B cell (primary cell): Measurements from ENCODE around the gene PPP2R3A. TPM values are rescaled to one million over a fixed set of nuclear protein-coding genes. Genes with fewer than 3 reads are reported as not detected.

ENCODE experiments used
- ATAC-seq: fragments of 200-7000 bp; cut with Tn5 transposase; one replicate; pipeline ENCODE4 v1.10.0; 2021; ENCODE audit warnings: low read depth, mild to moderate bottlenecking, moderate number of reproducible peaks, moderate library complexity
- CTCF ChIA-PET: fragments of 350-600 bp; sonication (Branson Sonifier 250); formaldehyde crosslinking; loops from one replicate; lab custom pipeline; 2021; ENCODE audit warnings: antibody characterized with exemption, inconsistent platforms; lab: Charles Lee
- POLR2A ChIA-PET: fragments of 350-600 bp; sonication (Branson Sonifier 250); formaldehyde crosslinking; loops from one replicate; lab custom pipeline; 2021; ENCODE audit warnings: antibody characterized with exemption; lab: Charles Lee
- DNase-seq: peaks from one replicate; pipeline ENCODE4 v3.0.0; 2013
- H2AFZ ChIP-seq: 2 replicates; pipeline ENCODE4 v1.6.1; 2012; ENCODE audit warnings: mild to moderate bottlenecking, low read depth, low read length; ENCODE audit not compliant: insufficient read depth, poor library complexity, severe bottlenecking
- H3K27ac ChIP-seq, 2 donors: 1 replicate in 1 of 2; 2 replicates in 1 of 2; pipeline ENCODE4 v1.5.1; 2012 to 2013; ENCODE audit warnings: low read length in 2 of 2, mild to moderate bottlenecking in 2 of 2, moderate library complexity in 1 of 2
- H3K27me3 ChIP-seq, 4 experiments: fragments of 200-600 bp in 1 of 4; sonication (generic) in 1 of 4; replicated peaks in 1 of 4; 1 replicate in 2 of 4; 2 replicates in 2 of 4; pipeline versions ENCODE4 v1.6.1 to v1.7.0; 2013 to 2016; ENCODE audit warnings: low read length in 3 of 4, mild to moderate bottlenecking in 2 of 4, mixed read lengths in 1 of 4, moderate library complexity in 1 of 4; ENCODE audit not compliant: insufficient read depth in 4 of 4, control insufficient read depth in 3 of 4; ENCODE audit errors: control extremely low read depth in 1 of 4
- H3K36me3 ChIP-seq, 2 experiments: replicated peaks in 1 of 2; 1 replicate in 1 of 2; 2 replicates in 1 of 2; pipeline versions ENCODE4 v1.6.1 to v1.7.1; 2013; ENCODE audit warnings: low read length in 1 of 2; ENCODE audit not compliant: insufficient read depth in 2 of 2, control insufficient read depth in 1 of 2; ENCODE audit errors: control extremely low read depth in 1 of 2, extremely low read depth in 1 of 2
- H3K4me1 ChIP-seq, 2 donors: fragments of 200-600 bp in 1 of 2; sonication (generic) in 1 of 2; 1 replicate in 1 of 2; 2 replicates in 1 of 2; pipeline versions ENCODE4 v1.5.1 to v1.6.1; 2013 to 2017; ENCODE audit warnings: low read length in 2 of 2; ENCODE audit not compliant: control insufficient read depth in 2 of 2, insufficient read depth in 2 of 2
- H3K4me2 ChIP-seq: replicated peaks from 2 replicates; pipeline ENCODE3; 2012; ENCODE audit warnings: mild to moderate bottlenecking, low read depth, low read length; ENCODE audit not compliant: poor library complexity, severe bottlenecking
- H3K4me3 ChIP-seq, 5 experiments: fragments of 200-600 bp in 1 of 5; sonication (generic) in 1 of 5; 1 replicate in 3 of 5; 2 replicates in 2 of 5; pipeline versions ENCODE4 v1.5.1 to v1.7.0; 2011 to 2016; ENCODE audit warnings: low read length in 4 of 5, mild to moderate bottlenecking in 4 of 5, low read depth in 2 of 5, control low read depth in 1 of 5, moderate library complexity in 1 of 5; ENCODE audit not compliant: insufficient read depth in 1 of 5; ENCODE audit errors: control extremely low read depth in 1 of 5, extremely low read depth in 1 of 5
- H3K79me2 ChIP-seq: fragments of 200-600 bp; sonication (generic); one replicate; pipeline ENCODE4 v1.6.0; 2016; ENCODE audit warnings: low read length; ENCODE audit not compliant: control insufficient read depth, insufficient read depth
- H3K9ac ChIP-seq: fragments of 200-600 bp; sonication (generic); 2 replicates; pipeline ENCODE4 v1.6.1; 2017; ENCODE audit warnings: mild to moderate bottlenecking, low read length, moderate library complexity
- H3K9me3 ChIP-seq, 3 donors: one replicate each; pipeline versions ENCODE4 v1.6.1 to v1.7.1; 2013; ENCODE audit warnings: low read length in 2 of 3; ENCODE audit not compliant: control insufficient read depth in 2 of 3, insufficient read depth in 1 of 3; ENCODE audit errors: control extremely low read depth in 1 of 3
- H4K20me1 ChIP-seq: 2 replicates; pipeline ENCODE4 v1.6.0; 2012; ENCODE audit warnings: mild to moderate bottlenecking, low read length; ENCODE audit not compliant: insufficient read depth, control insufficient read depth, poor library complexity, severe bottlenecking
- H3K27ac Mint-ChIP-seq: one replicate; pipeline ENCODE4 v1.8.0; 2021; ENCODE audit warnings: mixed read lengths
- H3K27me3 Mint-ChIP-seq: one replicate; pipeline ENCODE4 v1.8.0; 2021; ENCODE audit warnings: mixed read lengths
- H3K4me1 Mint-ChIP-seq: one replicate; pipeline ENCODE4 v1.8.0; 2021; ENCODE audit warnings: mixed read lengths
- H3K4me3 Mint-ChIP-seq: one replicate; pipeline ENCODE4 v1.8.0; 2021; ENCODE audit warnings: mixed read lengths
- H3K9me3 Mint-ChIP-seq: one replicate; pipeline ENCODE4 v1.8.0; 2022; ENCODE audit warnings: mixed read lengths; ENCODE audit not compliant: insufficient read depth
- EZH2 ChIP-seq: IDR thresholded peaks from 2 replicates; pipeline ENCODE4 v1.6.1; 2012; ENCODE audit warnings: borderline replicate concordance, low read depth, mild to moderate bottlenecking, moderate library complexity, low read length; ENCODE audit not compliant: insufficient read depth, poor library complexity, severe bottlenecking
- WGBS: methylation state at CpG from one replicate; pipeline ENCODE4 v1.1.5; 2013; ENCODE audit warnings: missing lambda C conversion rate; ENCODE audit not compliant: insufficient coverage; 5-methylcytosine and 5-hydroxymethylcytosine counted together
- intact Hi-C: fragments of 100-400 bp; cut with micrococcal nuclease; formaldehyde crosslinking; loops from one replicate; pipeline ENCODE4 v1.10.0; 2022
- polyA plus RNA-seq: library from polyadenylated mRNA; depleted of rRNA; stranded (reverse); fragments of >200 nt; gene quantifications from 2 replicates; pipeline ENCODE4 v1.2.3, GENCODE V29; 2012
- total RNA-seq, 2 donors: library from RNA; stranded (reverse); fragments of 120-200 nt in 1 of 2; gene quantifications; 1 replicate in 1 of 2; 2 replicates in 1 of 2; pipeline versions ENCODE4 v1.2.3 to v1.2.4, GENCODE V29; 2013 to 2022
- TF ChIP-seq, protein P1 (sequence below): fragments of 200-600 bp; IDR thresholded peaks from one replicate; pipeline ENCODE4 v1.8.0; 2022; ENCODE audit warnings: antibody characterized with exemption, mild to moderate bottlenecking

PPP2R3A gene
- total and polyA plus RNA-seq, 2 donors (not counting 1 experiment from before 2014, with no cell fraction given), result 0.03 to 0.22 TPM

DNA sequence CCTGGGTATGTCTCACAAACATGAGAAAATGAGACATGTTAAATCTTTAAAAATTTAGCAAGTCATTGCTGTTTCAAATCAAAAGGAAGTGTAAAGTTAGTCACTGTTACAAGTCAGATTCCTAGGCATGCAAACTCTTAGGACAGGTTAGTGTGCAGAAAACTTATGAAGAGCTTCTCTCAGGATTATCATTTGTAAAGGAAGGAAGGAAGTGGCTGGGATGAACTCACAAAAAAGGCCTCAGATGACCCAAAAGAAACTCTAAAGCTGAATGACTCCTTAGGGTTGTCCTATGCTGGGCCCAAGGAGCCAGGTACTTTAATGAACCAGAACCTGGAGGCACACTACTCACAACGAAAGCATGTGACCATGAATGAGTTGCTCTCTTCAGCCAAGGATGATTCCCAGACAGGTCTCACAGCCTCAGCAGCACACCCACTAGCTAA is 205.6 kb downstream of the PPP2R3A start:
- TF ChIP-seq, protein P1, sequence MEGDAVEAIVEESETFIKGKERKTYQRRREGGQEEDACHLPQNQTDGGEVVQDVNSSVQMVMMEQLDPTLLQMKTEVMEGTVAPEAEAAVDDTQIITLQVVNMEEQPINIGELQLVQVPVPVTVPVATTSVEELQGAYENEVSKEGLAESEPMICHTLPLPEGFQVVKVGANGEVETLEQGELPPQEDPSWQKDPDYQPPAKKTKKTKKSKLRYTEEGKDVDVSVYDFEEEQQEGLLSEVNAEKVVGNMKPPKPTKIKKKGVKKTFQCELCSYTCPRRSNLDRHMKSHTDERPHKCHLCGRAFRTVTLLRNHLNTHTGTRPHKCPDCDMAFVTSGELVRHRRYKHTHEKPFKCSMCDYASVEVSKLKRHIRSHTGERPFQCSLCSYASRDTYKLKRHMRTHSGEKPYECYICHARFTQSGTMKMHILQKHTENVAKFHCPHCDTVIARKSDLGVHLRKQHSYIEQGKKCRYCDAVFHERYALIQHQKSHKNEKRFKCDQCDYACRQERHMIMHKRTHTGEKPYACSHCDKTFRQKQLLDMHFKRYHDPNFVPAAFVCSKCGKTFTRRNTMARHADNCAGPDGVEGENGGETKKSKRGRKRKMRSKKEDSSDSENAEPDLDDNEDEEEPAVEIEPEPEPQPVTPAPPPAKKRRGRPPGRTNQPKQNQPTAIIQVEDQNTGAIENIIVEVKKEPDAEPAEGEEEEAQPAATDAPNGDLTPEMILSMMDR, result no peak
- no peak for TF ChIP-seq EZH2
- Histone ChIP-seq H3K9ac (no peak overlapping the region), H3K36me3 (no peaks in the 10 kb centered on the region), H3K27me3 (no peaks in the 10 kb centered on the region), H3K4me3 (no peak overlapping the region), H3K4me1 (peaks cover 37 to 47% of the 10 kb centered on the region in 2 donors), H3K4me2 (no peak overlapping the region), H3K27ac (peak overlapping the region in 1 of 2 donors; percentile 52), H4K20me1 (peaks cover 99% of the 10 kb centered on the region), H2AFZ (no peak overlapping the region), H3K79me2 (peaks cover 100% of the 10 kb centered on the region), H3K9me3 (no peaks in the 10 kb centered on the region)
- intact Hi-C loops, result no loop called here
- no peak overlapping the region for H3K4me3 Mint-ChIP-seq
- H3K9me3 Mint-ChIP-seq, result no peaks in the 10 kb centered on the region
- peaks cover 41% of the 10 kb centered on the region for H3K4me1 Mint-ChIP-seq
- H3K27me3 Mint-ChIP-seq, result no peaks in the 10 kb centered on the region
- no CpG with 5 or more reads among the region's 1 CpG for WGBS
- no peak for ATAC-seq
- CTCF ChIA-PET, result no interaction called here
- POLR2A ChIA-PET, result interaction anchor here (0.6 to 1.0 kb wide), 2 partner anchors 23 to 26 kb away, joined by 3 read pairs; partner anchors contain the start of gene MSL2
- H3K27ac Mint-ChIP-seq, result no peak overlapping the region
- no peak for DNase-seq

DNA sequence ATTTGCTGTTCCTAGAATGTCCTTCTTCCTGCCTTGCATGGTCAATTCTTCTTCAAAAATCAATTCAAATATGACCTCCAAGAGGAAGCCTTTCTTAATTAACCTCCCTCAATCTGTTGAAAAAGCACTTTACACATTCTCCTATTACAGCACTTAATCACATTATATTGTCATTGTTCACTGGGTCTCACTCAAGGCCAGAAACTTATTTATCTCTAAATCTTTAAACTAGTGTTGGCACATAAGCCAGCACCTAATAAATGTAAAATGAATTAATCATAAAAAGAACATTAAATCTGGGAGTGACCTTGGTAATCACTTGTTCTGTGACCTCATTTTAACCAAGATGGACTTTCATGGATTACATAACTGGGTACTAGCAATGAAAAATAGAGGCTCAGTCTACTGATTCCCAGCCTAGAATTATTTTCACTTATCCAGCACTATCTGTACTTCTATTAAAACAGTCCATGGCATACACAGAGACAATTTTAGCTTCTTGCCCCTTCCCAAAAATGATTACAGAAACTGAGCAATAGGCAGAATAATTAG is 208.5 kb downstream of the PPP2R3A start:
- TF ChIP-seq, protein P1, result no peak
- TF ChIP-seq EZH2, result no peak
- H3K4me3 Mint-ChIP-seq, result peak overlapping the region; percentile 26
- Histone ChIP-seq H2AFZ (no peak overlapping the region), H3K4me1 (peaks cover 46 to 49% of the 10 kb centered on the region in 2 donors), H3K4me2 (peak overlapping the region; percentile 32), H4K20me1 (peaks cover 99% of the 10 kb centered on the region), H3K9ac (peak overlapping the region; percentile 21), H3K27me3 (no peaks in the 10 kb centered on the region), H3K4me3 (no peak overlapping the region), H3K79me2 (peaks cover 100% of the 10 kb centered on the region), H3K9me3 (no peaks in the 10 kb centered on the region), H3K36me3 (peaks cover 0 to 2% of the 10 kb centered on the region in 2 experiments), H3K27ac (peak overlapping the region in 1 of 2 donors; percentile 59)
- ChIA-PET POLR2A (interaction anchor here (0.6 kb wide), 1 partner anchor 14 kb away, joined by 8 read pairs; no protein-coding TSS in a partner anchor), CTCF (interaction anchor here (0.6 kb wide), 1 partner anchor 586 kb away, joined by 4 read pairs; no protein-coding TSS in a partner anchor)
- no peaks in the 10 kb centered on the region for H3K9me3 Mint-ChIP-seq
- intact Hi-C loops, result no loop called here
- H3K27me3 Mint-ChIP-seq, result no peaks in the 10 kb centered on the region
- H3K27ac Mint-ChIP-seq, result no peak overlapping the region
- no peak for ATAC-seq
- no peak for DNase-seq
- peaks cover 32% of the 10 kb centered on the region for H3K4me1 Mint-ChIP-seq
